ENCODE measurements around the gene RGS3.

RGS3 gene

GRCh38 chr9:113508111-113508749 lies 44.7 kb downstream of the RGS3 start:
- DNase-seq (ENCODE audit: low read depth) = peak; percentile 19
- no peak overlapping the region for H3K4me3 ChIP-seq (ENCODE audit: low read depth, low read length)
- TF ChIP-seq, protein P1, sequence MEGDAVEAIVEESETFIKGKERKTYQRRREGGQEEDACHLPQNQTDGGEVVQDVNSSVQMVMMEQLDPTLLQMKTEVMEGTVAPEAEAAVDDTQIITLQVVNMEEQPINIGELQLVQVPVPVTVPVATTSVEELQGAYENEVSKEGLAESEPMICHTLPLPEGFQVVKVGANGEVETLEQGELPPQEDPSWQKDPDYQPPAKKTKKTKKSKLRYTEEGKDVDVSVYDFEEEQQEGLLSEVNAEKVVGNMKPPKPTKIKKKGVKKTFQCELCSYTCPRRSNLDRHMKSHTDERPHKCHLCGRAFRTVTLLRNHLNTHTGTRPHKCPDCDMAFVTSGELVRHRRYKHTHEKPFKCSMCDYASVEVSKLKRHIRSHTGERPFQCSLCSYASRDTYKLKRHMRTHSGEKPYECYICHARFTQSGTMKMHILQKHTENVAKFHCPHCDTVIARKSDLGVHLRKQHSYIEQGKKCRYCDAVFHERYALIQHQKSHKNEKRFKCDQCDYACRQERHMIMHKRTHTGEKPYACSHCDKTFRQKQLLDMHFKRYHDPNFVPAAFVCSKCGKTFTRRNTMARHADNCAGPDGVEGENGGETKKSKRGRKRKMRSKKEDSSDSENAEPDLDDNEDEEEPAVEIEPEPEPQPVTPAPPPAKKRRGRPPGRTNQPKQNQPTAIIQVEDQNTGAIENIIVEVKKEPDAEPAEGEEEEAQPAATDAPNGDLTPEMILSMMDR (conservative IDR thresholded peaks at IDR 0.05; ENCODE audit: low read depth, low read length) = peak; percentile 29

- no peak overlapping the region for H3K4me3 ChIP-seq (ENCODE audit: low read depth, low read length)
- DNase-seq (ENCODE audit: low read depth) = peak; percentile 35
- TF ChIP-seq, protein P1 (conservative IDR thresholded peaks at IDR 0.05; ENCODE audit: low read depth, low read length) = no peak
Measured at GRCh38 chr9:113509463-113509862, 45.9 kb downstream of the RGS3 start.

GRCh38 chr9:113511047-113511521 lies 47.6 kb downstream of the RGS3 start:
- DNase-seq (ENCODE audit: low read depth) = no peak
- TF ChIP-seq, protein P1 (conservative IDR thresholded peaks at IDR 0.05; ENCODE audit: low read depth, low read length) = no peak
- H3K4me3 ChIP-seq (ENCODE audit: low read depth, low read length) = no peak overlapping the region

GRCh38 chr9:113511856-113512761 lies 48.6 kb downstream of the RGS3 start:
- H3K4me3 ChIP-seq (ENCODE audit: low read depth, low read length) = no peak overlapping the region
- TF ChIP-seq, protein P1 (conservative IDR thresholded peaks at IDR 0.05; ENCODE audit: low read depth, low read length) = no peak
- peak; percentile 41 for DNase-seq (ENCODE audit: low read depth)

DNA sequence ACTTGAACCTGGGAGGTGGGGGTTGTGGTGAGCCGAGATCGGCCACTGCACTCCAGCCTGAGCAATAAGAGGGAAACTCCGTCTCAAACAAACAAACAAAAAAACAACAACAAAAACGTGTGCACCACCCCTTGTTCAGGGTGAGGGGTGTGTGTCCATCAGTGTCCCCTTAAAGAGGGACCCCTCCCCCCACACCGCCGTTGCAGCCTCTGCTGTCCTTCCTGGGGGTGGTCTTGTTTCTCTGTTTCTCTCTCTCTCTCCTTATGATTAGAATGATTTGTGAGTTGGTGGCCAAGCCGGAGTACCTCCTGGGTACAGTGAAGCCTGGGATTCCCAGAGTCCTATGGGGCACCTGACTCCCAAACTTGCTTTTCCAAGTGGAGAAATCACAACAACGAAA lies 49.6 kb downstream of the RGS3 start:
- DNase-seq (ENCODE audit: low read depth) = no peak
- TF ChIP-seq, protein P1 (conservative IDR thresholded peaks at IDR 0.05; ENCODE audit: low read depth, low read length) = no peak

DNA sequence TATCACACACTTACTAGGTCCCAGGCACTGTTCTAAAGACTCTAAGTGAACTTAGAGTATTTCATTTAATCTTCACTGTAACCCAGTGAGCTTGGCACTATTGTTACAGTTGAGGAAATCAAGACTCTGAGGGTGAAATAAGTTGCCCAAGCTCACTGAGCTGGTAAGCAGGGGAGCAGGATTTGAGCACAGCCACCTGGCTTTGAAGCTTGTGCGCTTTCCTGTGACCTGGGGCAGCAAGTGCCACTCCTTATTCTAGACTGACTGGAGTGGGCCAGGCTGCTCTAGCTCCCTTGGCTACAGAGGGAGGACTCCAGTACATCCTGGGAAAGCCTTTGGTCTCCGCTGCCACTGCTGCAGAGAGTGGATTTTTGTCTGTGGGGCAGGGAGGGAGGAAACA lies 50.0 kb downstream of the RGS3 start:
- no peak for DNase-seq (ENCODE audit: low read depth)
- H3K4me3 ChIP-seq (ENCODE audit: low read depth, low read length) = no peak overlapping the region

More for the DNA sequence above, 49.6 kb downstream of the RGS3 start:
- no peak overlapping the region for H3K4me3 ChIP-seq (ENCODE audit: low read depth, low read length)

More for the DNA sequence above, 50.0 kb downstream of the RGS3 start:
- TF ChIP-seq, protein P1 (conservative IDR thresholded peaks at IDR 0.05; ENCODE audit: low read depth, low read length) = no peak

All from choroid plexus epithelial cell (primary cell).